RWPE1 (cell line): ENCODE data around the gene CECR2.

Experiments used
- CTCF ChIA-PET: fragments of 350-600 bp; sonication (Branson Sonifier 250); formaldehyde crosslinking; extraction: SDS; loops from one replicate; lab custom pipeline; 2021; lab: Yijun Ruan, JAX
- POLR2A ChIA-PET: fragments of 400-600 bp; formaldehyde crosslinking; extraction: SDS; loops from one replicate; lab custom pipeline; 2020; ENCODE audit warnings: antibody characterized with exemption; ENCODE audit not compliant: low non-redundant PET; lab: Yijun Ruan, JAX
- DNase-seq: peaks from one replicate; pipeline ENCODE4 v3.0.0; 2012; ENCODE audit warnings: low spot score
- H3K27ac ChIP-seq: fragments of 450-650 bp; 2 replicates; pipeline ENCODE4 v1.5.1; 2017
- TF ChIP-seq, protein P1 (sequence below): fragments of 450-650 bp; conservative IDR thresholded peaks from 2 replicates; pipeline ENCODE4 v1.5.1; 2017; ENCODE audit warnings: low read depth, mild to moderate bottlenecking

Gene CECR2

DNA sequence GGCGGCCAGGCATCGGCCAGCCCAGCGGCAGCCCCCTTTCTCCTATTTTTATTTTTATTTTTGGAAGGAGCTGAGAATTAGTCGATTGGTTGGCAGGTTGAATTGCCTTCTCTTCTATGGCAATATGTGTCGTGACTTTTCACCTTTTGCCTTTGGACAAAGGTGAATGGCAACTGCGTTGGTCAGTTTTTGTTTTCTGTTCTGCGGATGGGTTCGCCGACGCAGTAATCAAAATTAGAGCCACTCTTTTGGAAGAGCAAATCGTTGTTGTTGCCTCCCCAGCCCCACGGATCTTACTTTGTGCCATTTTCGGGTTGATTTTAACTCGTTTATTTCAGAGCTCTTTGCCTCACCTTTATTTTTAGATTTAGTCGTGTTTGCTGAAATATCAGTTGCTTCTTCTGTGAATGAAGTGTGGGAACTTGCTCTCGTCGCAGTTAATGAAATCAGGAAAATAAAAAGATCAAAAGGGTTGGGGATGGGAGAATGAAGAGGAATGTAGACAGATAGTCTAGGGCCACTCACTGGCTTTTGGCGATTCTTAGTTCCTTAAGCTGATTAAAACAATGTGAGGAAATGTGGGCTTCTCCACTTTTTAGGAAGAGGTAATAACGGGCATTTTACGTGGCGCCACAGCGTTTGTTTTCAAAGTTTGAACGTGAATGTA lies 1.6 kb downstream of the CECR2 start:
- CTCF ChIA-PET = interaction anchor here (0.6 to 0.7 kb wide), 2 partner anchors 25 to 102 kb away, joined by 3 read pairs; no protein-coding TSS in a partner anchor
- TF ChIP-seq, protein P1, sequence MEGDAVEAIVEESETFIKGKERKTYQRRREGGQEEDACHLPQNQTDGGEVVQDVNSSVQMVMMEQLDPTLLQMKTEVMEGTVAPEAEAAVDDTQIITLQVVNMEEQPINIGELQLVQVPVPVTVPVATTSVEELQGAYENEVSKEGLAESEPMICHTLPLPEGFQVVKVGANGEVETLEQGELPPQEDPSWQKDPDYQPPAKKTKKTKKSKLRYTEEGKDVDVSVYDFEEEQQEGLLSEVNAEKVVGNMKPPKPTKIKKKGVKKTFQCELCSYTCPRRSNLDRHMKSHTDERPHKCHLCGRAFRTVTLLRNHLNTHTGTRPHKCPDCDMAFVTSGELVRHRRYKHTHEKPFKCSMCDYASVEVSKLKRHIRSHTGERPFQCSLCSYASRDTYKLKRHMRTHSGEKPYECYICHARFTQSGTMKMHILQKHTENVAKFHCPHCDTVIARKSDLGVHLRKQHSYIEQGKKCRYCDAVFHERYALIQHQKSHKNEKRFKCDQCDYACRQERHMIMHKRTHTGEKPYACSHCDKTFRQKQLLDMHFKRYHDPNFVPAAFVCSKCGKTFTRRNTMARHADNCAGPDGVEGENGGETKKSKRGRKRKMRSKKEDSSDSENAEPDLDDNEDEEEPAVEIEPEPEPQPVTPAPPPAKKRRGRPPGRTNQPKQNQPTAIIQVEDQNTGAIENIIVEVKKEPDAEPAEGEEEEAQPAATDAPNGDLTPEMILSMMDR = no peak
- H3K27ac ChIP-seq = no peak overlapping the region
- no peak for DNase-seq
- POLR2A ChIA-PET = no interaction called here

DNA sequence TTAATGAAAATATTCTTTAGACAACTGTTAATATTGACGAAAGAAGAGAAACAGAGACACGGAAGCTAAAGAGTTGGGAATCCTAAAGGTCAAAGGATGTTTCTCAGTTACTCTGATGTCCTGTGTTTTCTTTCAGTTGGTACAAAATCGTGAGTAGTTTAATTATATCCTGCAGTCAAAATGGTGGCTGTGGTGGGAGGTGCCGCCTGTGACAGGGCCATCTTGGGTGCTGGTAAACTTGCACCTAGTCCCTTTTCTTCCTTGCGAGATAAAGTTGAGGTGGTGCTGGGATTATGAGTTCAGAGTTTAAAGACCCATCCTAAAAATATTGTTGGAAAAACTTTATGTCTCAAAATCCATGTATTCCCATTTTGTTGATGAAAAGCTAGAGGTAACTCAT lies 2.2 kb downstream of the CECR2 start:
- ChIA-PET POLR2A (no interaction called here), CTCF (no interaction called here)
- H3K27ac ChIP-seq = no peak overlapping the region
- DNase-seq = no peak
- TF ChIP-seq, protein P1 = no peak

DNA sequence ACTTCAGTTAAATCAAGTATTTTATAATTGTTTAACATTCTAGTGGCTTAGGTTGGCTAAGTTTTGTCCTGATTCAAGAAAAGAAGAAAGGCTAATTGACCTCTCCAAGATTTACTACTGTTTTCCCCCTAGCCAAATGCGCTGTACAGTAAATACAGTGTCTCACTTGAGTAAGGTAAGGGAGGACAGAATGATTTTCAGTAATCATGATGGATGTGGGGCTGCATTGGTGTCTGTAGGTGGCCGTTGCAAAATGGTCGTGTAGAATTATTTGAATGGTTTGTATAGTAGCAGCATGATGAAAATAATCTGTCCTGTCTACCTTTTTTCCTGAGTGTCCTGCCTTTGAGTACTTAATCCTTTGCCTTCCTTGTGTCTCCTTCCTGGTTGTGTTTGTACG lies 4.6 kb downstream of the CECR2 start:
- CTCF ChIA-PET = no interaction called here
- TF ChIP-seq, protein P1 = no peak
- no peak overlapping the region for H3K27ac ChIP-seq

DNA sequence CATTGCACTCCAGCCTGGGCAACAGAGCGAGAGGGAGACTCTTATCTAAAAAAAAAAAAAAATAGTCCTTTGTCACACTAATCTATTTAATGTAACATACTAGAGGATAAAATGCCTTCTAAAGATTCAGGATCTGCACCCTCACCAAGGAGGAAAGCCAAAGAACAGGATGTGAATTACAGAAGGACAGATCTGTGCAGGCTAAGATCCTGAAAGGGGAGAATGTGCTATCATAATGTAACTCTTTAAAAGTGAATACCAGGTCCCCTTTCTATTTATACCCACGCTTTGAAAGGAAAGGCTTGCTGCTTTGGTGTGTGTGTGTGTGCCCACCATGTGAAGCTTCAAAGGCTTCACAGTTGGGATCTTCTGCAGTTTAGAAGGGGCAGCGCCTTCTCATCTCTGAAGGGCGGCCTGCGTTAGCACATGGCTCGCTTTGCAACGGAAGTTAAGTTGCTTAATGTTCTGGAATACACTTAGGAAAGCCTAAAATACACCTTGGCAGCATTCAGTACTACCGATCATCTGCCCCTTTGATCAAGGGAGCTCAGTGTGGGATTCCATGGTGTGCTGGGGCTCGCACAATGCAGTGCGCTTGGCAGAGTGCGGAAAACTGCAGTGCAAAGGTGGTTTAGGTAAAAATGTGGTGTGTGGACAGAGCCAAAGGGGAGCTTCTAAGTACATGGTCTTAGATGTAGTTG lies 6.8 kb downstream of the CECR2 start:
- TF ChIP-seq, protein P1 = no peak
- no peak for DNase-seq
- ChIA-PET CTCF (interaction anchor here (0.5 to 0.7 kb wide), 3 partner anchors 28 to 241 kb away, joined by 3 read pairs; no protein-coding TSS in a partner anchor), POLR2A (no interaction called here)
- H3K27ac ChIP-seq = no peak overlapping the region

More for the DNA sequence above, 4.6 kb downstream of the CECR2 start:
- POLR2A ChIA-PET = no interaction called here
- DNase-seq = no peak

DNA sequence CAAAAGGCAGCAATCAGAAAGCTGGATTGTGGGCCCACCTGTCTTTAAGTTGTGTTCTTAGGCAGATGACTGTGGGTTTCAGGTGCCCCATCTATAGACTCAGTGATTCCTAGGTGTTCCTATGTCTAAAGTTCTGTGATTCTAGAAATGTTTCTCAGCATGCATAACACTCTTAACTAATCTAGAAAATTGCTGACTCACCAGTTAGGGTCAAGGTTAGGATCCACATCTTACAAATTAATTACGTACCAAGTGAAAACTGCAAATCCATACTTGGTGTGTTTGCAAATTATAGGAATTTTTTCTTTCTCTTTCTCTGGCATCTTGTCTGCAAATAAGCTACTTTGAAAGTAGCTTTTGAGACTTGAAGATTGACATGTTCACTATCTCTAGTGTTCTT lies 7.7 kb downstream of the CECR2 start:
- ChIA-PET CTCF (interaction anchor here (0.5 to 0.6 kb wide), 2 partner anchors 29 to 104 kb away, joined by 3 read pairs; no protein-coding TSS in a partner anchor), POLR2A (no interaction called here)
- TF ChIP-seq, protein P1 = no peak
- H3K27ac ChIP-seq = no peak overlapping the region
- DNase-seq = no peak

DNA sequence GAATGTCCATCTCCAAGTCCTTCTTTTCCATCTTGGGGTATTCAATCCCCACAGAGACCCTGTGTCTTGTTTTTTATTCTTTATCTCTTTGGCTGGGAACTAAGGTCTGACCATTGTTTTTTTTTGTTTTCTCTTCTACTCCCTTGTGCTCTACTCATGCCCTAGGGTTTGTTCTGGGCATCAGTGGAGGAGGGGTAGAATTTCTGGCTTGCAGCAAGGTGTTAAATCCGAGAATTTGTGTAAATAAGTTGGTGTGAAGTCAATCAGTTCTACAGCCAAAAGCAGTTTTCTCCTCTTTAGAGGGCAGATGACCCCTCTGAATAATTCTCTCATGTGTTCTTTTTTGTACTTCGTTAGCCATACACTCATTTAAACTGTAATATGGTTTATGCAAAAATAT lies 10.7 kb downstream of the CECR2 start:
- no peak overlapping the region for H3K27ac ChIP-seq
- CTCF ChIA-PET = no interaction called here
- DNase-seq = no peak
- TF ChIP-seq, protein P1 = no peak
- POLR2A ChIA-PET = no interaction called here
